ENCODE results near the gene PRSS58. TPM values are rescaled to one million over a fixed set of nuclear protein-coding genes. Genes with fewer than 3 reads are reported as not detected.

The PRSS58 gene
- total RNA-seq, 1 donor = not detected

DNA sequence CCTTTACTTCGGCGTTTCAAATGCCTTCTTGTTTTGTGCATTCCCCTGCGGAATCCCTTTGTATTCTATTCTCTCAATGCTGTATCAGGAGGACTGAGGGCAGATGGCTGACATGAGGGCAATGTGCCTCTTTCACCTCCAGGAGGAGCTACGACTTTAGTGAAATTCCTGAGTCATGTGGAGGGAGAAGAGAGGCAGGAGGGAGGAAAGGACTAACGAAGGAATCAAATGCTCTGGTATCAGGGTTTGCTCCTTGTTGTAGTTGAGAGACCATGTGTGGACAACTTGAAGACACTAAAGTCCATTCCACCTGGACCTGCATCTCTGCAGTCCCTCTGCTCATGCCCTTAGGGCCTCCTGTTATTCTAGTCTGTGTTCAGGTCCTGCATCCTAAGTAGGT lies 40.2 kb upstream of the PRSS58 start:
- Histone ChIP-seq H3K79me2 (ENCODE audit: insufficient read depth, low read length) (no peaks in the 10 kb centered on the region), H3K4me1 (ENCODE audit: insufficient read depth, low read length) (no peaks in the 10 kb centered on the region), H3K27me3 (ENCODE audit: insufficient read depth, low read length) (no peaks in the 10 kb centered on the region), H3K4me2 (ENCODE audit: insufficient read depth, low read length) (no peak overlapping the region), H2AFZ (ENCODE audit: low read length) (no peak overlapping the region), H3K9me3 (ENCODE audit: low read depth, low read length) (no peaks in the 10 kb centered on the region), H3K36me3 (ENCODE audit: insufficient read depth, low read length) (no peaks in the 10 kb centered on the region), H3K27ac (ENCODE audit: low read depth, low read length) (no peak overlapping the region), H4K20me1 (ENCODE audit: insufficient read depth, low read length) (no peaks in the 10 kb centered on the region), H3K4me3 (ENCODE audit: insufficient read depth, low read length) (no peak overlapping the region)
- TF ChIP-seq, protein P1, sequence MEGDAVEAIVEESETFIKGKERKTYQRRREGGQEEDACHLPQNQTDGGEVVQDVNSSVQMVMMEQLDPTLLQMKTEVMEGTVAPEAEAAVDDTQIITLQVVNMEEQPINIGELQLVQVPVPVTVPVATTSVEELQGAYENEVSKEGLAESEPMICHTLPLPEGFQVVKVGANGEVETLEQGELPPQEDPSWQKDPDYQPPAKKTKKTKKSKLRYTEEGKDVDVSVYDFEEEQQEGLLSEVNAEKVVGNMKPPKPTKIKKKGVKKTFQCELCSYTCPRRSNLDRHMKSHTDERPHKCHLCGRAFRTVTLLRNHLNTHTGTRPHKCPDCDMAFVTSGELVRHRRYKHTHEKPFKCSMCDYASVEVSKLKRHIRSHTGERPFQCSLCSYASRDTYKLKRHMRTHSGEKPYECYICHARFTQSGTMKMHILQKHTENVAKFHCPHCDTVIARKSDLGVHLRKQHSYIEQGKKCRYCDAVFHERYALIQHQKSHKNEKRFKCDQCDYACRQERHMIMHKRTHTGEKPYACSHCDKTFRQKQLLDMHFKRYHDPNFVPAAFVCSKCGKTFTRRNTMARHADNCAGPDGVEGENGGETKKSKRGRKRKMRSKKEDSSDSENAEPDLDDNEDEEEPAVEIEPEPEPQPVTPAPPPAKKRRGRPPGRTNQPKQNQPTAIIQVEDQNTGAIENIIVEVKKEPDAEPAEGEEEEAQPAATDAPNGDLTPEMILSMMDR (IDR thresholded peaks at IDR 0.05; ENCODE audit: extremely low read depth, low read depth, low read length) = peak; percentile 45
- DNase-seq (ENCODE audit: insufficient read length, low spot score, missing footprints) = peak; percentile 58

DNA sequence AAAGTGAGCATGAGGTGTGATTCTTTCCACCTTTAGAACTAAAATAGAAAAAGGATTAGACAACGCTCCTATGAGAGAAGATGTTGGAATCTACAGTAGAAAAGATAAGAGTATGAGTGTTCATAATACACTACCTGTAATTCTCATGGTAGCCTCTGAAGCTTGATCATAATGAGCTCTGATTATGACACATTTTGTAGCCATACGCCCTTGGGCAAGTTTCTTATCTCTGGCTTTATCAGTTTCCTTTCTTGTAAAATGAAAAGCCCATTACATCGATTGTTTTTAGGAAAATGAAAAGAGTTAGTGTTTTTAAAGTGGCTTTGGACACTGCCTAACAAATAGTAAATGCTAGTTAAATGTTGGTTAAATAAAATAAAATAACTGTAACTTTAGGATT lies 22.4 kb upstream of the PRSS58 start:
- TF ChIP-seq, protein P1 (IDR thresholded peaks at IDR 0.05; ENCODE audit: extremely low read depth, low read depth, low read length) = no peak
- Histone ChIP-seq H3K4me2 (ENCODE audit: insufficient read depth, low read length) (no peak overlapping the region), H3K9me3 (ENCODE audit: low read depth, low read length) (no peaks in the 10 kb centered on the region), H3K27me3 (ENCODE audit: insufficient read depth, low read length) (no peaks in the 10 kb centered on the region), H3K79me2 (ENCODE audit: insufficient read depth, low read length) (no peaks in the 10 kb centered on the region), H3K4me1 (ENCODE audit: insufficient read depth, low read length) (no peaks in the 10 kb centered on the region), H4K20me1 (ENCODE audit: insufficient read depth, low read length) (no peaks in the 10 kb centered on the region), H3K27ac (ENCODE audit: low read depth, low read length) (no peak overlapping the region), H3K36me3 (ENCODE audit: insufficient read depth, low read length) (no peaks in the 10 kb centered on the region), H2AFZ (ENCODE audit: low read length) (no peak overlapping the region), H3K4me3 (ENCODE audit: insufficient read depth, low read length) (no peak overlapping the region)
- DNase-seq (ENCODE audit: insufficient read length, low spot score, missing footprints) = no peak

DNA sequence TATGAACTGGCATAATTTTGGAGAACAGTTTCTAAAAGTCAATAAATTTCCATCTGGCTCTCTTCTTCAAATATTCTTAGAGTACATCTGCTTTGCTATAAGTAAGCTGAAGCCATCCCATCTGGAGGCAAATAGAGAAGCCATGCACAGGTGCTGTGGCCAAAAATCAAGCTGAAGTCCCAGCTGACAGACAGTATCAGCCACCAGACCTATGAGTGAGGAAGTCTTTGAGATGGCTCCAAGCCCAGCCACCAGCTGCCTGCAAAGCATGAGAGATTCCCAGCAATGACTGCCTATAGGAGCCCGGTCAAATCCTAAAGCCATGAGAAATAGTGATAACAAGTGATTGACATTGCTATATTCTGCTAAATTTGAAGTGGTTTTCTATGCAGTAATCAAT lies 21.7 kb upstream of the PRSS58 start:
- no peaks in the 10 kb centered on the region for H3K9me3 ChIP-seq (ENCODE audit: low read depth, low read length)
- TF ChIP-seq, protein P1 (IDR thresholded peaks at IDR 0.05; ENCODE audit: extremely low read depth, low read depth, low read length) = no peak
- no peaks in the 10 kb centered on the region for H3K36me3 ChIP-seq (ENCODE audit: insufficient read depth, low read length)
- H3K4me1 ChIP-seq (ENCODE audit: insufficient read depth, low read length) = no peaks in the 10 kb centered on the region
- no peak overlapping the region for H3K27ac ChIP-seq (ENCODE audit: low read depth, low read length)
- H4K20me1 ChIP-seq (ENCODE audit: insufficient read depth, low read length) = no peaks in the 10 kb centered on the region
- no peak for DNase-seq (ENCODE audit: insufficient read length, low spot score, missing footprints)
- H3K4me2 ChIP-seq (ENCODE audit: insufficient read depth, low read length) = no peak overlapping the region
- no peak overlapping the region for H2AFZ ChIP-seq (ENCODE audit: low read length)
- no peaks in the 10 kb centered on the region for H3K79me2 ChIP-seq (ENCODE audit: insufficient read depth, low read length)
- H3K4me3 ChIP-seq (ENCODE audit: insufficient read depth, low read length) = no peak overlapping the region
- no peaks in the 10 kb centered on the region for H3K27me3 ChIP-seq (ENCODE audit: insufficient read depth, low read length)

DNA sequence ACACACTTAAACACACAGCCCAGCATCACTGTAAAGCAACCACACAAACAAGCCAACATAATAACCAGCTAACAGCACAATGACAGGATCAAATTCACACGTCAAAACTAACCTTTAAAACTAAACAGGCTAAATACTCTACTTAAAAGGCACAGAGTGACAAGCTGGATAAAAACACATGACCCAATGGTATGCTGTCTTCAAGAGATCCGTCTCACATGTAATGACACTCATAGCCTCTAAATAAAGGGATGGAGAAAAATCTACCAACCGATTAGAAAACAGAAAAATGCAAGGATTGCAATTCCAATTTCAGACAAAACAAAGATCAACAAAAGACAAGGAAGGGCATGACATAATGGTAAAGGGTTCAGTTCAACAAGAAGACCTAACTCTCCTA lies 17.2 kb upstream of the PRSS58 start:
- Histone ChIP-seq H3K4me3 (ENCODE audit: insufficient read depth, low read length) (no peak overlapping the region), H3K4me2 (ENCODE audit: insufficient read depth, low read length) (no peak overlapping the region), H3K9me3 (ENCODE audit: low read depth, low read length) (no peaks in the 10 kb centered on the region), H4K20me1 (ENCODE audit: insufficient read depth, low read length) (no peaks in the 10 kb centered on the region), H3K79me2 (ENCODE audit: insufficient read depth, low read length) (no peaks in the 10 kb centered on the region), H3K27ac (ENCODE audit: low read depth, low read length) (no peak overlapping the region), H3K36me3 (ENCODE audit: insufficient read depth, low read length) (no peaks in the 10 kb centered on the region), H3K27me3 (ENCODE audit: insufficient read depth, low read length) (no peaks in the 10 kb centered on the region), H3K4me1 (ENCODE audit: insufficient read depth, low read length) (no peaks in the 10 kb centered on the region), H2AFZ (ENCODE audit: low read length) (no peak overlapping the region)
- TF ChIP-seq, protein P1 (IDR thresholded peaks at IDR 0.05; ENCODE audit: extremely low read depth, low read depth, low read length) = no peak
- no peak for DNase-seq (ENCODE audit: insufficient read length, low spot score, missing footprints)

Measured in osteoblast (primary cell).